COR-L47 (cell line): Measurements from ENCODE around the gene ZNF697.

Source experiments
- DNase-seq: peaks from one replicate; lab custom pipeline; 2025; lab: John Stamatoyannopoulos, UW

The ZNF697 gene

DNA sequence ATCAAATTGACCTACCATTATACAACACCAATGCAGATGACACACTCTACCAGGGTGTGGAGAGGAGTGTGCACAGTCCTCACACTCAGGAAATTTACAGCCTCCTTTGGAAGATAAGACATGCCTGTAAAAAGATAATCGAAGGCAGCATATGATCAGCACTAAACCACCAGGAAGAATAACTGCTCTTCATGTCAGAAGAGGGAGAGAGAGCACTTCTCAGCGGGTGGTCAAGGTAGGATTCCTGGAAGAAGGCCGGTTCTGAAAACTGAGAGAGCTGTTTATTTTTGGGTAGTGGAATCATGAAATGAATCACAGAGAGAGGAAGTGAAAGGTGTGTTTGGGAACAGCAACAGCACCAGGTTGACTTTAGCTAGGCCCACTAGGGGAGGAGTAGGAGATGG lies 14.0 kb upstream of the ZNF697 start:
- no peak for DNase-seq

DNA sequence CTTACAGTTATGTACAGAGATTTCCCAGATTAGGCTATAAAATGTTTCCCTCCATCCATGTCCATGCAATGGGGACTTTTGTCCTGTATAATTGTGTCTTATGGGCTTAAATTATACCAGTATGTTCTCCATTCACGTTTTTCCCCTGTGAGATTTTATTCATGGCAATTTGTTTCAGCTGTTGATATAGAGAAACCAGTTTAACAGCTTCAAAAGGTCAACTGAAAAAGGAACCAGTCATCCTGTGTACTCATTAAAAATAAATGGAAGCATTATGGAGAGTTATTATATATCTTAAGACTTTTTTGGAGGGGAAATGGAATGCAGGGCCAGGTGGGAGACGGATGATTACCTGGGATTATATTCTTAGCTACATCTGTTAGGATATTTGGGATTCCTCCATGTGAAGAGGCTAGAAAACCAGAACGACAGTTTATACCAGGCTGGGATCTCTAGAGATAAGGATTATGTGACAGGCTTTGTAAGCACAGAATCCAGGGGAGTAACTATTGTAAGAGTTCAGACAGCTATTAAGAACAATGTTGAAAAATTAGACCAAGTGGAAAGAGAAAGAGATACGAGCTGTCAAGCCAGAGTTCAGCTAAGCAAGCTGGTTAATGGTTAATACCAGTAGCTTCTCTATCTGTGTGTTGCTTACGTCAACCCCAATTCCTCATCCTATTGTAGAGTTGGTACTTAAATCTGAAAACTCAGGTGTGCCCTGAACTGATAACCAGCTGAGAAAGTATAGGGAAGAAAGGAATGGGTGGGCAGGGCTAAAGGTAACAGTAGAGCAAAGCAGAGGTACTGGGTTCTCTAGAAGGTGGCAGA lies 12.4 kb upstream of the ZNF697 start:
- no peak for DNase-seq

- DNase-seq = no peak
These were observed 11.6 kb upstream of the ZNF697 start for GRCh38 chr1:119659628-119660027.

DNA sequence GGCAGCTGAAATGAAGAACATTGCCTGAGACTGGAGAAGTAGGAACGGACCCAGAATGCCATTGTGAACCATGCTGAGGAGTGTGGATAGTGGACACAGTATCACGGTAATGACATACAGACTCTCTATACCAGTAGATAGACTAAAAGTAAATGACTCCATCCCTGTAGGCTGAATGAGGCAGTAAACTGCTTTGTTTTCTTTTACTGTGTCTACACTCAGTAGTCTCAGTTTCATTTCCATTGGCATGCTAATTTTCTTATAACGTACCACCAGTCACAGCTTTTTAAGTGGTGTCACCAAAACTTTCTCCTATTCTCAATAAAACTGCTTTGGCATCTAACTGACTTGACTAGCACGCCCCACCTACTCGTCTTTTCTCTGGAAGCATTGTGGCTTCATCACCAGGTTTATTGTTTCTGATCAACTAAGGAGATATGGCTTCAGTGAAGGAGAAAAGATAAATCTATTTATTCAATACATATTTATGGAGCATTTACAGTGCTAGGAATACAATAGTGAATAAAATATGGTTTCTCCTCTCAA lies 8.4 kb upstream of the ZNF697 start:
- DNase-seq = no peak

GRCh38 chr1:119655154-119655553 lies 7.1 kb upstream of the ZNF697 start:
- no peak for DNase-seq

GRCh38 chr1:119653839-119654170 lies 5.7 kb upstream of the ZNF697 start:
- no peak for DNase-seq

- no peak for DNase-seq
These were observed 5.2 kb upstream of the ZNF697 start for GRCh38 chr1:119653135-119653838.

- DNase-seq = no peak
These were observed 4.5 kb upstream of the ZNF697 start for GRCh38 chr1:119652587-119652986.

- no peak for DNase-seq
These were observed 3.6 kb upstream of the ZNF697 start for GRCh38 chr1:119651641-119652040.

- no peak for DNase-seq
These were observed 3.1 kb upstream of the ZNF697 start for GRCh38 chr1:119651133-119651532.

GRCh38 chr1:119648620-119649004 lies 546 bp upstream of the ZNF697 start:
- DNase-seq = no peak

DNA sequence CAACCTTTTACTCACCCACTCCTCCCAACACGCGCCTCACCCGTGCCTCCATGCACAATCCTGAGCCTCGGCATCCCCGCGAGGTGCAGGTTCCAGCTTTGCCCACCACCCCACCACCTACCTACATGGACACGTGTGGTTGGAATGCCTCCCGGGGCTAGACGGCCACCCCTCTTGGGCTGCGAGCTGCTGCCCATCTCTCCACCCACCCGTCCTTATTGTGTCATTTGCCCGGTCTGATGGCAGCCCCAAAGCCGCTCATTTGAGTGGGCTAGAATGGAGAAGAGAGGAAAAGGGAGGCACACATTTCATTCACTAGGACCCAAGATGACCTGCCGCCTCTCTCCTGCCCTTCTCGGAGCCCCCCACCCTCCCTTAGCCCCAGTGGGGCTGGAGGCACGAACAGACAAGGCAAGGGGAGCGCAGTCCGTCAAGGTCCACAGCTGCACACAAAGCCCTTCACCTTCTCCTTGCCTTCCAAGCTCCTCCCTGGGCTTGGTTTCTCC lies 785 bp downstream of the ZNF697 start:
- no peak for DNase-seq

DNA sequence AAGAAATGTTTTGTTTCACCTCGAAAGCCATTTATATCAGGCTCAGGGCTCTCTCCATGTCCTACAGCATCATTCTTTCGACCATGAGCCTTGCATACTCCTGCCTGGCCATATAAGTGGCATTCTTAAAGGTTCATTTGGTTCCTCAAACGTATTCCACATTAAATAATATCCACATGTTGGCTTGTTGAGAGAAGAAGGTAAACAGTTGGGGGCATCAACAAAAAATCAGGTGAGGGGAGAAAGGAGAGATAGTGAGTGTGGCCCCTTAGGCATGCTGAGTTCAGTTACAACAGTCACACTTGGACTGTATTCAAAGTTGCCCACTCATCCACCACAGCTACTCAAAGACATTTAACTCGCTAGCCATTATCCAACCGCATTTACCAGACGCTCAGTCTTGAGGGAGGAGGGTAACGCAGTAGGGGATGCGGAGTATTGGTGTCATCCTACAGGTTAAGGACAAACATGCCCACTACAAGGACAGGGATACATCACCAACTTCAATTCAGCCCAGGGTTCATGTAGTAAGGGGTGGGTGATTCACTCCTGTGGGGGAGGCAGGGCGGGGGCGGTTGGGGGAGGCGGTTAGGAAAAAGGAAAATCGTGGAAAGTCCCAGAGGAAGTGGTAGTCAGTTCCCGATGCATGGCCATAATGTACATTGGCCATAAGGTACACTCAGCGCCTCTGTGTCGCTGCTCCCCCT lies 1.4 kb downstream of the ZNF697 start:
- DNase-seq = no peak

- no peak for DNase-seq
These were observed 9.0 kb downstream of the ZNF697 start for GRCh38 chr1:119639109-119639508.

GRCh38 chr1:119637710-119638109 lies 10.4 kb downstream of the ZNF697 start:
- no peak for DNase-seq

DNA sequence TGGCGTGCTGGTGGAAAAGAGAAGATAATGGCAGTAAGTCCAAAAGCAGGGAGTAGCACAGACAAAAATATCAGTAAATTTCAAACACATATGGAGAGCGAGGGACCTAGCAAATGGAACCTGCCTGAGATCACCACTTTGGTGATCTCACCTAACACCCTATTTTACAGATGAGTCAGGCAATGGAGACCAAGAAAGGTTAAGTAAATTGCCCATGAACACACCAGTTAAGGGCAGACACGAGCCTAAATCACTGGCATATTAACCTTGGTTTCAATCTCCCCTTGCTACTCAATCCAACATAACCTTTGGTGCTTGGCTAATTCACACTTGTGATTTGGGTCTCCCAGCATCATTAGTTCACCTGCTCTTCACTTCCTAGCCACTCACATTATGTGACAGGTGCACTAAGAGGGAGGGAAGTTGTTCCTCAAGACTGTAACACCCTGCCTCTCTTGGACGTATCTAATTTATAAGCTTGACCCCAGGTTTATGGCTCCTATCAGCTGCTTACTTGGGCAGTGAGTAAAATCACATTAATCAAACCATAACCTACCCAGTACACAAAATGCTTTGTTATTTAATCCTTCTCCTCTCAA lies 11.5 kb downstream of the ZNF697 start:
- DNase-seq = no peak

GRCh38 chr1:119635811-119636390 lies 12.2 kb downstream of the ZNF697 start:
- DNase-seq = no peak

GRCh38 chr1:119634016-119634415 lies 14.1 kb downstream of the ZNF697 start:
- DNase-seq = no peak

GRCh38 chr1:119633575-119633974 lies 14.5 kb downstream of the ZNF697 start:
- DNase-seq = no peak

GRCh38 chr1:119632841-119633240 lies 15.2 kb downstream of the ZNF697 start:
- DNase-seq = no peak

DNA sequence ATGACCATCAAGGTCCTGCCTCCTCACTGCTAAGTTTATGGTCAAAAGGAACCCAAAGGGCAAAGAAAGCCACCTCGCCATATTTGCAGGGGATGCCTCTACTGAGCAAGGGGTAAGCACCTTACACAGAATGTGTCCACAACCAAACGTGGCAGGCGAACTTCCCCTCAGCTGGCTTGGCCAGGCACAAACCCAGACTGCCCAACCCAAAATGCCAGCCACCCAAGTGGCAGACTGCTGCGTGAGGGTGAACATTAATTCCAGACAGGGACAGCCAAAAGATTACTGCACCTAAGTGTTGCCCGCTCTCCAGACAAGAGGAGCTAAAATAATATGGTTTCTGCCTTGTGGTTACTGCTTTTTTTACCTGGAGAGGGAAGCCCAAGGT lies 16.0 kb downstream of the ZNF697 start:
- no peak for DNase-seq
